SK-N-MC (cell line): Measurements from ENCODE around the gene VTI1B.

Experiments used
- EZH2 ChIP-seq: fragments of 200-600 bp; sonication (generic); IDR thresholded peaks from one replicate; pipeline ENCODE4 v1.6.1; 2017; ENCODE audit warnings: antibody characterized with exemption
- POLR2AphosphoS5 ChIP-seq: IDR thresholded peaks from 2 replicates; pipeline ENCODE4 v1.6.1; 2012; ENCODE audit warnings: mild to moderate bottlenecking, low read depth, low read length, borderline replicate concordance

DNA sequence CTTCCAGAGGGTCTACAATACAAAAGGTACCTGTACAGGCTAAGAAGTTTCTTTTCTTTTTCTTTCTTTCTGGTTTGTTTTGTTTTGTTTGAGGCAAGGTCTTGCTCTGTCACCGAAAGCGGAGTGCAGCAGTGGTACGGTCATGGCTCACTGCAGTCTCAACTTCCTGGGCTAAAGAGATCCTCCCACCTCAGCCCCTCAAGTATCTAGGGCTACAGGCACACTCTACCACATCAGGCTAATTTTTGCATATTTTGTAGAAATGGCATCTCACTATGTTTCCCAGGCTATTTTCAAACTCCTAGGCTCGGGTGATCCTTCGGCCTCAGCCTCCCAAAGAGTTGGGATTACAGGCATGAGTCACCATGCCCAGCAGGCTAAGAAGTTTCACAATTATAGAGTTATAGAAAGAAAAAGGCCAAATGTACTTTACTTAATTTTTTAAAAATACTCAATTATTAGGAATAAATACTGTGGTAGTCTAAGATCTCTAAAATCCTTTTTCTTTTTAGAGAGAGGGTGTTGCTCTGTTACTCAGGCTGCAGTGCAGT lies 71.4 kb downstream of the VTI1B start:
- TF ChIP-seq POLR2AphosphoS5 = no peak
- TF ChIP-seq EZH2 = no peak
